NCI-H1694 treated with DMSO at 0.1 percent for 48 hours (cell line): ENCODE data around the gene DPY19L1.
"Not testable (repeated sequence)": the region's sequence is repeated elsewhere in the genome, so short reads cannot be mapped to it uniquely, and the experiment has no call there.

ENCODE experiments used
- DNase-seq: peaks from one replicate; lab custom pipeline; 2025; lab: John Stamatoyannopoulos, UW

DPY19L1 gene

DNA sequence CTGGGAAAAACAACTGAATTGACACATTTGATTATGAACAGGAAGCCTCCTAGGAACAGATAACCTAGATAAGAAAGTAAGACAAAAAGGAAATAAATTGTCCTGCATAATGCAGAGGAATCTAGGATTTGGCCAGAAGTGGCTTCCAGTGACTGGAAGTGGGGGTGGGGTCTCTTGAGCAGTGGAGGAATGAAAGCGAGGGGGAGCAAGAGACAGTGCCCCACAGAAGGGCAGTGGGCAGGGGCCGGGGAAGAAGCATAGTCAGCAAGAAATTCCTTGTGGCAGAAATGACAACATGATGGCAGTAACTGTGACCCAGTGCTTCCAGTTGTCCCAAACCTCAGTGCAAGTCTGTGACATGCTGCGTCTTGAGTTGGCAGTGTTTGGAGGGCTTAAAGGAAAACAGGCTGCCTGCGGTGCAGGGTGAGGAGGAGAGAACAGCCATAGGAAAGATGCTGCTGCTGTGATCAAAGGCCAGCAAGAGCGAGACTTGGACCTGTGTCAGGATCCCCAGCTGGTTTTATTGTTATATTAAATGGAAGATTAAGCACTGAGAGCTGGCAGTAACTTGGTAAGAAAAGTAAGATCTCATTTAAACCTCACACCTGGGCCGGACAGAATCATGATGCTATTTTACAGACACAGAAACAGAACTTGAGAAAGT lies 119.0 kb downstream of the DPY19L1 start:
- not testable (repeated sequence) for DNase-seq

GRCh38 chr7:34917515-34917914 lies 119.8 kb downstream of the DPY19L1 start:
- not testable (repeated sequence) for DNase-seq

- DNase-seq, result no peak
Observed at GRCh38 chr7:34916267-34916666, 121.0 kb downstream of the DPY19L1 start.

GRCh38 chr7:34912236-34912635 lies 125.0 kb downstream of the DPY19L1 start:
- DNase-seq, result no peak

GRCh38 chr7:34906266-34906850 lies 130.9 kb downstream of the DPY19L1 start:
- not testable (repeated sequence) for DNase-seq

DNA sequence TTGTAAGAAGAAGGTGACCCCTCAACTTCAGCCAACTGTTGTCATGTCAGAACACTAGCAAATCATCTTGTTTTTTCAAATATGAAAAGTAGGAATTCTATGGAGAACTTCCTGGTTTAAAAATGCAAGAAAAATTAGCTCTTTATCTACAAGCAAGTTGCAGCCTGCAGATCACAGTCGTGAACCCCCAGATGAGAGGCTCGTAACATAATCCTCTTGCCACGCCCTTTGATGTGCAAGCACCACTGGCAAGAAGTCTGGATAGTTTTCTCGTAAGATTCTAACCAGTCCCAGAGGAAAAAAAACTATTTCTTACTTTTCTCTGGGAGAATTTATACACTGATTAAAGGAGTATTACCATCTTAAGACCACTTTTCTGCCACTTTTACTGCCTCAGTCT lies 132.3 kb downstream of the DPY19L1 start:
- DNase-seq, result no peak

DNA sequence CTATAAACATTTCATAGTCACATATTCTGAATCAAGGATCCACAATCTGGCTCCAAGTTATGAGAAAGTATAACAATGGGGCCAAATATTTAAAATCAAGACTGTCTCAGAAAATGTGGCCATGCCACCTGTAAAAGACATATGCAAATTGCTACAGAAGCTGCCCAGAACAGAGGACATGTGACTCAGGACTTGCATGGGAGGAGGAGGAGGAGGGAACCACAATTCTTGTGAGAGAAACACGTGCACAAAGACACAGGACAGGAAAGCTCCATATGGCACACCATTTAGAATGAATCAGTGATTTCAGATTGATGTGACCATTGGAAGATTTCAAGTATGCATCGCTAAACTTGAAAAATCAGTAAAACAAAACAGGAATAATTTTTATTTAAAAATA lies 133.4 kb downstream of the DPY19L1 start:
- not testable (repeated sequence) for DNase-seq

- no peak for DNase-seq
Observed at GRCh38 chr7:34902182-34902581, 135.1 kb downstream of the DPY19L1 start.

DNA sequence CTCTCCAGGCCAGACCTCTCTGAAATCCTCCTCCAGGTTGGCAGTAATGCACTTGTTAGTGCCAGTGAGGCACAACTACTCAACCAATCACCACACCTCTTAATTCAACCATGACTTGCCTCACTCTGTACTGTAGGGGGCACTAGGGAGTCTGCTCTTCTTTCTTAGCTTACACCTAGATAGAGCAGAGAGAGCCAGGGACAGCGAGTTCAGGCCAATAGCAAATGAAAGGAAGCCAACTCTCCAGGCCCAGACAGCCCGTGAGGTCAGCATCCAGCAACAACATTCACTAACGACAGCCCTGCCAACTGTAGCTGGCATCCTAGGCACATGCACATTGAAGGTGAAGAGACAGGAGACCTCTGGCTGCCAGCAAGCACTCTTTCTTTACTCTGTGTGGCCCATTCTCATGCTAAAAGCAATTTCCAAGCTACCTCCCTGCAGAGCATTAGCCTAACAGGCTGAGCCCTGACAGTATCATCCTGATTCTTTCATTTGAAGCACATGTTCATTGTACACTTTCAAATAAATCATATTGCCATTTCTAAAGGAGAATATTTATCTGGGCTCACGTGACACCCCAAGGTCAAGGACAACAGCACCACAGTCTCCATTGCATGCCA lies 136.3 kb downstream of the DPY19L1 start:
- DNase-seq, result no peak

DNA sequence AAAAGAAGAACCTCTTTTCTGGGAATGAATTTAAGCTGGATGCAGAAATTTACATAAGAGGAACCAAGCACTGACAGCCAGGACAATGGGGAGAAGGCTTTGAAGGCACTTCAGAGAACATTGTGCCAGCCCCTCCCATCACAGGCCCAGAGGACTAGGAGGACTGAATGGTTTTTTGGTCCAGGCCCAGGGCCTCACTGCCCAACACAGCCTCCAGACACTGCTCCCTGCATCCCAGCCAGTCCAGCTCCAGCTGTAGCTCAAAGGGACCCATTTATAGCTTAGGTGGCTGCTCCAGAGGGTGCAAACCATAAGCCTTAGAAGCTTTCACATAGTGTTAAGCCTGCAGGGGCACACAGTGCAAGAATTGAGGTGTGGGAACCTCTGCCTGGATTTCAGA lies 142.1 kb downstream of the DPY19L1 start:
- DNase-seq, result no peak

DNA sequence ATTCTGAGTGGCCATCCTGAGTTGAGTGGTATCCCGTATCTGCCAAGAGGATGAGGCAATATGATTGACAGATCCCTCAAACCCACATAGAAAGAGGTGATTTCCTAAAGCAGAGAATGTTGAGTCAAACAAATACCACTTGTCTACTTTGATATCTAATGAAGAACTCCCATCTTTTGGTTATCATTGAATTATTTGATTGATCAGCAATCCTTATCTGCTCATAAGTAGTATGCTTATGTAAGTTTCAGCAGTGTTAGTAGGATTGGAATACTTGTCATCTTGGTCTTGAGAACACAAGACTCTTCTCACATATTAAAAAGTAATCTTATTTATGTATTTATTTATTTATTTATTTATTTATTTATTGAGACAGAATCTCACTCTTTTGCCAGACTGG lies 147.3 kb downstream of the DPY19L1 start:
- no peak for DNase-seq

GRCh38 chr7:34886856-34887255 lies 150.4 kb downstream of the DPY19L1 start:
- no peak for DNase-seq

DNA sequence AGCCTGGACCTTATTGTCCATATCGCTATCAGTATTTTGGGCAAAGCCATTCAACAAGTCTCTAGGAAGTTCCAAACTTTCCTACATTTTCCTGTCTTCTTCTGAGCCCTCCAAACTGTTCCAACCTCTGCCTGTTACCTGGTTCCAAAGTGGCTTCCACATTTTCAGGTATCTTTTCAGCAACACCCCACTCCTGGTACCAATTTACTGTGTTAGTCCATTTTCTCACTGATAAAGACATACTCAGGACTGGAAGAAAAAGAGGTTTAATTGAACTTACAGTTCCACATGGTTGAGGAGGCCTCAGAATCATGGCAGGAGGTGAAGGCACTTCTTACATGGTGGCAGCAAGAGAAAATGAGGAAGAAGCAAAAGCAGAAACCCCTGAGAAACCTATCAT lies 153.4 kb downstream of the DPY19L1 start:
- not testable (repeated sequence) for DNase-seq

DNA sequence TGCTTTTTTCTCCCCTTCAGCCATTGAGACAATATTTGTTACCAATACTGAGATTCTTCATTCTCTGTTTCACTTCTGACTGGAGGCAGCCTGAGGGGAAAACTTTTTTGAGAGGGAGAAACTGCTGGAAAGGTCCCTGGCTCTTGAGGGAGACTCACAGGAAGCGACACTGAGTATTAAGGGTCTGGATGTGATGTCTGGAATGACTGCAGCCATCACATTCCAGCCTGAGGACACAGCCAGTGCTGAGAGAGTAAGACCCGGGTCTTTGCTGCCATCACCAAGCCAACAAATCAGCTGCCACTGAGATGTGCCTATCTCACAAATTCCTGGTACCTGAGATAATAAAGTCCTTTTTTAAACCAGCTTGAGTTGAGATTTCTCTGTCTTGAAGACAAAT lies 157.4 kb downstream of the DPY19L1 start:
- DNase-seq, result no peak

DNA sequence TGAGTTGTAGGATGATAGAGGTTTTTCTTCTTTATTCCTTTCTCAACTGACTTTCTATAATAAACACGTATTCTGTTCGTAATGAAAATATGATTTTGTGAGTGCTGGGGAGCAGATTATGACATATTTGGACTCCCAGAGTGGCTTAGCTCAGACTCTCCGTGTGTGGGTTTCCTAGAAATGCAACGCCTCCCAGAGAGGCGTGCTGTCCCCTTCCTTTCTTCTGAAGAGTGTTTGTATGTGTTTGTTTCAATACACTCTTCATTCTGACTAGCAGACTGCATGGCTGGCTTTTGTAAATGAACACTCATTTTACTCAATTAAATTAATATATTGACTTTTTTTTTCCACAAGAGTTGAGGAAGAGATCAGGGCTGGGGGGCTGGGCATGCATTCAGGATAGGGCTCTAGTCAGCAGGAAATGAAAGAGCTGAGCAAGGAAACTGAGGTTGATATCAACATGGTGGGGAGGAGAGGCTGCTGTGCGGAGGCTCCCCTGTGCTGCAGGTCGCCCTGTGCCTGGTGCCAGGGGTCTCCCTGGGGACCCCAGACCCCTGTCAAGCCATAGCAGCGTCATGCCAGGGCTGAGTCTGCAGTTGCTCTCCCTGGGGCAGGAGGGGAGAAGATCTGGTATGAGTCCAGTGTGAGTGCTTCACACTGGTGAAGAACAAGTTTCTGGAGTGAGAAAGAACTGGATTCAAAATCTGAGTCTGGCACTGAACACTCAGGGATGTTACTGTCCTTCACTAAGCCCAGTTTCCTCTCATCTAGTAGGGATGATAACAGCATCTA lies 158.1 kb downstream of the DPY19L1 start:
- not testable (repeated sequence) for DNase-seq
